Measurements from ENCODE around the gene GPR137. TPM values are rescaled to one million over a fixed set of nuclear protein-coding genes. Genes with fewer than 3 reads are reported as not detected.
A peak's percentile ranks its signal among the peaks of the same experiment; 100 is the strongest.

The GPR137 gene
- total and polyA plus RNA-seq, 9 of the 15 experiments (the other 6 are each of a cell fraction or from before 2014, with no cell fraction given): 0.32 to 26.7 (median 10.7) TPM

DNA sequence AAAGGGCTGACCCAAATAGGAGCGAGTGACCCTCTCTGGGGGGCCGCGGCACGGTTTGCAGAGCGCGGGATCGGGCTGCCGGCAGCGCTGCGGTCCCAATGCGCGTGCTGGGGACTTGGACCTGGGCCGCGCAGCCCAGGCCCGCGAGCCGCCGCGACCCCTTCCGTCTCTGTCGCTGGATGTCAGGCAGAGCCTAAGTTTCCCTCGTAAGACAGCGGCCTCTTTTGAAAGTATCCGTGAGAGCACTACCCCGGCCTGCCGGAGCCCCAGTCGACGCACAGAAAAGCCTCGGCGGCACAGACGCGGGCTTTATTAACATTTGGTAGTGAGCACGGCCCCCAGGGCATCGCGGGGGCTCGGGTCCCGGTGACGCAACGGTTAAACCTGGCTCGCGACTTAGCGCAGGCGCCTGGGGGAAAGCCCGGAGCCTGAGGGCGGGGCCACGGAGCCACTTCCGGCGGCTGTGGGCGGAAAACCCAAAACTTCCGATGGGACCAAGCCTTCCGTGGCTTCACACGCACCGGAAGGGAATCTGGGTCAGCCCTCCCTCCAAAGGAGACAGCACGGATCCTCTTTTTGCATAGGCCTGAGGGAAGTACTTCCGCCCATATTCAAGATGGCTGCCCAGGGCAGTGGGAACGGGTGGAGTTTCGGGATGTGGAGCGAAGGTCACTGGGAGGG, 16.0 kb upstream of the GPR137 start (continued):
- TF ChIP-seq, protein P1, sequence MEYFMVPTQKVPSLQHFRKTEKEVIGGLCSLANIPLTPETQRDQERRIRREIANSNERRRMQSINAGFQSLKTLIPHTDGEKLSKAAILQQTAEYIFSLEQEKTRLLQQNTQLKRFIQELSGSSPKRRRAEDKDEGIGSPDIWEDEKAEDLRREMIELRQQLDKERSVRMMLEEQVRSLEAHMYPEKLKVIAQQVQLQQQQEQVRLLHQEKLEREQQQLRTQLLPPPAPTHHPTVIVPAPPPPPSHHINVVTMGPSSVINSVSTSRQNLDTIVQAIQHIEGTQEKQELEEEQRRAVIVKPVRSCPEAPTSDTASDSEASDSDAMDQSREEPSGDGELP (CRISPR knock-in tag; IDR thresholded peaks at IDR 0.05; ENCODE audit: borderline replicate concordance): no peak
- no peak; the same call in 1 of the 2 replicates for TF ChIP-seq SIN3B (IDR thresholded peaks at IDR 0.05; ENCODE audit: low read depth)
- TF ChIP-seq, protein P2, sequence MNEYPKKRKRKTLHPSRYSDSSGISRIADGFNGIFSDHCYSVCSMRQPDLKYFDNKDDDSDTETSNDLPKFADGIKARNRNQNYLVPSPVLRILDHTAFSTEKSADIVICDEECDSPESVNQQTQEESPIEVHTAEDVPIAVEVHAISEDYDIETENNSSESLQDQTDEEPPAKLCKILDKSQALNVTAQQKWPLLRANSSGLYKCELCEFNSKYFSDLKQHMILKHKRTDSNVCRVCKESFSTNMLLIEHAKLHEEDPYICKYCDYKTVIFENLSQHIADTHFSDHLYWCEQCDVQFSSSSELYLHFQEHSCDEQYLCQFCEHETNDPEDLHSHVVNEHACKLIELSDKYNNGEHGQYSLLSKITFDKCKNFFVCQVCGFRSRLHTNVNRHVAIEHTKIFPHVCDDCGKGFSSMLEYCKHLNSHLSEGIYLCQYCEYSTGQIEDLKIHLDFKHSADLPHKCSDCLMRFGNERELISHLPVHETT (CRISPR knock-in tag; conservative IDR thresholded peaks at IDR 0.05 in 1 of 2, IDR thresholded peaks at IDR 0.05 in 1 of 2): no peak
- TF ChIP-seq, protein P3, sequence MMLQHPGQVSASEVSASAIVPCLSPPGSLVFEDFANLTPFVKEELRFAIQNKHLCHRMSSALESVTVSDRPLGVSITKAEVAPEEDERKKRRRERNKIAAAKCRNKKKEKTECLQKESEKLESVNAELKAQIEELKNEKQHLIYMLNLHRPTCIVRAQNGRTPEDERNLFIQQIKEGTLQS (IDR thresholded peaks at IDR 0.05): peak; percentile 99
- TF ChIP-seq, protein P3 (CRISPR knock-in tag; conservative IDR thresholded peaks at IDR 0.05): peak; percentile 97
- TF ChIP-seq, protein P4, sequence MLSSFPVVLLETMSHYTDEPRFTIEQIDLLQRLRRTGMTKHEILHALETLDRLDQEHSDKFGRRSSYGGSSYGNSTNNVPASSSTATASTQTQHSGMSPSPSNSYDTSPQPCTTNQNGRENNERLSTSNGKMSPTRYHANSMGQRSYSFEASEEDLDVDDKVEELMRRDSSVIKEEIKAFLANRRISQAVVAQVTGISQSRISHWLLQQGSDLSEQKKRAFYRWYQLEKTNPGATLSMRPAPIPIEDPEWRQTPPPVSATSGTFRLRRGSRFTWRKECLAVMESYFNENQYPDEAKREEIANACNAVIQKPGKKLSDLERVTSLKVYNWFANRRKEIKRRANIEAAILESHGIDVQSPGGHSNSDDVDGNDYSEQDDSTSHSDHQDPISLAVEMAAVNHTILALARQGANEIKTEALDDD (IDR thresholded peaks at IDR 0.05): 0 out of 2 replicates have a peak, but pooled peaks have one; percentile 11
- no peak; the same call in 1 of the 2 replicates for TF ChIP-seq PML (IDR thresholded peaks at IDR 0.05; ENCODE audit: low read length)
- TF ChIP-seq HOXB6 (CRISPR knock-in tag; IDR thresholded peaks at IDR 0.05; ENCODE audit: borderline replicate concordance): no peak
- TF ChIP-seq STAT5A (IDR thresholded peaks at IDR 0.05; ENCODE audit: borderline replicate concordance, low read length): no peak; the same call in 1 of the 2 replicates
- no peak; the same call in 1 of the 2 replicates for TF ChIP-seq ZNF76 (CRISPR knock-in tag; IDR thresholded peaks at IDR 0.05; ENCODE audit: borderline replicate concordance)
- no peak for TF ChIP-seq TAF7 (tag; IDR thresholded peaks at IDR 0.05)
- TF ChIP-seq ZNF707 (CRISPR knock-in tag; conservative IDR thresholded peaks at IDR 0.05): no peak
- 0 out of 2 replicates have a peak, but pooled peaks have one; percentile 15 for TF ChIP-seq GABPB2 (CRISPR knock-in tag; conservative IDR thresholded peaks at IDR 0.05)
- TF ChIP-seq, protein P5, sequence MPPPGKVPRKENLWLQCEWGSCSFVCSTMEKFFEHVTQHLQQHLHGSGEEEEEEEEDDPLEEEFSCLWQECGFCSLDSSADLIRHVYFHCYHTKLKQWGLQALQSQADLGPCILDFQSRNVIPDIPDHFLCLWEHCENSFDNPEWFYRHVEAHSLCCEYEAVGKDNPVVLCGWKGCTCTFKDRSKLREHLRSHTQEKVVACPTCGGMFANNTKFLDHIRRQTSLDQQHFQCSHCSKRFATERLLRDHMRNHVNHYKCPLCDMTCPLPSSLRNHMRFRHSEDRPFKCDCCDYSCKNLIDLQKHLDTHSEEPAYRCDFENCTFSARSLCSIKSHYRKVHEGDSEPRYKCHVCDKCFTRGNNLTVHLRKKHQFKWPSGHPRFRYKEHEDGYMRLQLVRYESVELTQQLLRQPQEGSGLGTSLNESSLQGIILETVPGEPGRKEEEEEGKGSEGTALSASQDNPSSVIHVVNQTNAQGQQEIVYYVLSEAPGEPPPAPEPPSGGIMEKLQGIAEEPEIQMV (tag; conservative IDR thresholded peaks at IDR 0.05; ENCODE audit: low read depth): no peak
- no peak for TF ChIP-seq MECOM (CRISPR knock-in tag; IDR thresholded peaks at IDR 0.05)
- TF ChIP-seq ZNF347 (CRISPR knock-in tag; IDR thresholded peaks at IDR 0.05; ENCODE audit: low read depth): no peak
- TF ChIP-seq, protein P6, sequence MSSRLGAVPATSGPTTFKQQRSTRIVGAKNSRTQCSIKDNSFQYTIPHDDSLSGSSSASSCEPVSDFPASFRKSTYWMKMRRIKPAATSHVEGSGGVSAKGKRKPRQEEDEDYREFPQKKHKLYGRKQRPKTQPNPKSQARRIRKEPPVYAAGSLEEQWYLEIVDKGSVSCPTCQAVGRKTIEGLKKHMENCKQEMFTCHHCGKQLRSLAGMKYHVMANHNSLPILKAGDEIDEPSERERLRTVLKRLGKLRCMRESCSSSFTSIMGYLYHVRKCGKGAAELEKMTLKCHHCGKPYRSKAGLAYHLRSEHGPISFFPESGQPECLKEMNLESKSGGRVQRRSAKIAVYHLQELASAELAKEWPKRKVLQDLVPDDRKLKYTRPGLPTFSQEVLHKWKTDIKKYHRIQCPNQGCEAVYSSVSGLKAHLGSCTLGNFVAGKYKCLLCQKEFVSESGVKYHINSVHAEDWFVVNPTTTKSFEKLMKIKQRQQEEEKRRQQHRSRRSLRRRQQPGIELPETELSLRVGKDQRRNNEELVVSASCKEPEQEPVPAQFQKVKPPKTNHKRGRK (tag; IDR thresholded peaks at IDR 0.05): no peak
- no peak for TF ChIP-seq RBM34 (IDR thresholded peaks at IDR 0.05; ENCODE audit: borderline replicate concordance, insufficient read depth, low read length)
- 0 out of 2 replicates have a peak, but pooled peaks have one; percentile 63 for TF ChIP-seq SREBF1 (IDR thresholded peaks at IDR 0.05; ENCODE audit: borderline replicate concordance, low read depth, low read length)
- TF ChIP-seq MCM3 (IDR thresholded peaks at IDR 0.05): no peak
